Iris pigment epithelial cell (primary cell): ENCODE data around the gene NUDT21.
"Not testable (repeated sequence)": the region's sequence is repeated elsewhere in the genome, so short reads cannot be mapped to it uniquely, and the experiment has no call there.

Experiments used
- DNase-seq: peaks from one replicate; pipeline ENCODE4 v3.0.0-alpha.2; 2011; ENCODE audit warnings: low read depth

The NUDT21 gene

GRCh38 chr16:56419740-56420548 lies 31.2 kb downstream of the NUDT21 start:
- no peak for DNase-seq

GRCh38 chr16:56417138-56417537 lies 34.0 kb downstream of the NUDT21 start:
- no peak for DNase-seq

GRCh38 chr16:56415875-56416274 lies 35.3 kb downstream of the NUDT21 start:
- DNase-seq, result no peak

GRCh38 chr16:56414366-56414765 lies 36.8 kb downstream of the NUDT21 start:
- DNase-seq, result no peak

- DNase-seq, result no peak
Measured at GRCh38 chr16:56413381-56413780, 37.8 kb downstream of the NUDT21 start.

- no peak for DNase-seq
Measured at GRCh38 chr16:56411624-56412023, 39.5 kb downstream of the NUDT21 start.

- no peak for DNase-seq
Measured at GRCh38 chr16:56411123-56411522, 40.0 kb downstream of the NUDT21 start.

- peak; percentile 78 for DNase-seq
Measured at GRCh38 chr16:56409195-56409594, 41.9 kb downstream of the NUDT21 start.

- DNase-seq, result no peak
Measured at GRCh38 chr16:56408379-56409098, 42.6 kb downstream of the NUDT21 start.

GRCh38 chr16:56405977-56406672 lies 45.0 kb downstream of the NUDT21 start:
- no peak for DNase-seq

GRCh38 chr16:56401482-56401881 lies 49.6 kb downstream of the NUDT21 start:
- no peak for DNase-seq

- no peak for DNase-seq
Measured at GRCh38 chr16:56400458-56400857, 50.7 kb downstream of the NUDT21 start.

- no peak for DNase-seq
Measured at GRCh38 chr16:56399486-56399885, 51.6 kb downstream of the NUDT21 start.

- DNase-seq, result no peak
Measured at GRCh38 chr16:56399047-56399446, 52.1 kb downstream of the NUDT21 start.

GRCh38 chr16:56396724-56397123 lies 54.4 kb downstream of the NUDT21 start:
- DNase-seq, result not testable (repeated sequence)

GRCh38 chr16:56389554-56389953 lies 61.6 kb downstream of the NUDT21 start:
- peak; percentile 100 for DNase-seq

- DNase-seq, result peak; percentile 87
Measured at GRCh38 chr16:56388209-56388608, 62.9 kb downstream of the NUDT21 start.

GRCh38 chr16:56387396-56387795 lies 63.7 kb downstream of the NUDT21 start:
- no peak for DNase-seq

- no peak for DNase-seq
Measured at GRCh38 chr16:56384074-56384721, 66.9 kb downstream of the NUDT21 start.

GRCh38 chr16:56382901-56383355 lies 68.2 kb downstream of the NUDT21 start:
- DNase-seq, result peak; percentile 40

GRCh38 chr16:56382459-56382858 lies 68.7 kb downstream of the NUDT21 start:
- DNase-seq, result no peak
